Measurements from ENCODE around the gene MYEF2. TPM values are rescaled to one million over a fixed set of nuclear protein-coding genes. Genes with fewer than 3 reads are reported as not detected.

MYEF2 gene
- total RNA-seq, 1 experiment from 2014 or later: 18.8 TPM

GRCh38 chr15:48120745-48121144 is 57.4 kb downstream of the MYEF2 start, which contains the start of gene SLC24A5:
Gene SLC24A5 (plus strand): TSS chr15:48120990. CDS start chr15:48121045, 55 bp downstream.
- no peak within 1 kb of the TSS for H3K4me2 ChIP-seq (ENCODE audit: low read length)
- H4K20me1 ChIP-seq (ENCODE audit: low read length): no peaks in the 10 kb centered on the region
- no peaks in the 10 kb centered on the region for H3F3A ChIP-seq (ENCODE audit: low read length, unreplicated experiment)
- peaks cover 30% of the 10 kb centered on the region for H3K27me3 ChIP-seq (ENCODE audit: low read length)
- no peak for ATAC-seq
- intact Hi-C loops (cut with micrococcal nuclease): no loop called here
- TF ChIP-seq EZH2 (IDR thresholded peaks at IDR 0.05; ENCODE audit: low read length, unreplicated experiment) (no peak), EZH2phosphoT487 (IDR thresholded peaks at IDR 0.05; ENCODE audit: borderline replicate concordance, low read length) (no peak), CTCF (conservative IDR thresholded peaks at IDR 0.05; ENCODE audit: low read depth, low read length) (no peak)
- no peaks in the 10 kb centered on the region for H3K4me1 ChIP-seq (ENCODE audit: insufficient read depth, low read length)
- no peak within 1 kb of the TSS for H3K4me3 ChIP-seq (ENCODE audit: low read length)
- H3K9ac ChIP-seq (ENCODE audit: low read length): no peak within 1 kb of the TSS
- no peak within 1 kb of the TSS for H2AFZ ChIP-seq (ENCODE audit: low read length)
- no peak for DNase-seq
- no peak within 1 kb of the TSS for H3K27ac ChIP-seq (ENCODE audit: low read length)
- no TSS peak for BruUV-seq (replicated peaks)
- no peaks in the 10 kb centered on the region for H3K36me3 ChIP-seq (ENCODE audit: low read depth, low read length)
- no peaks in the 10 kb centered on the region for H3K79me2 ChIP-seq (ENCODE audit: low read length)
- ChIA-PET CTCF (no interaction called here), POLR2A (ENCODE audit: unreplicated experiment) (no interaction called here)
- no peaks in the 10 kb centered on the region for H3K9me3 ChIP-seq (ENCODE audit: low read length)
- H3K9me2 ChIP-seq (replicated peaks; ENCODE audit: low read length): no peaks in the 10 kb centered on the region

- BruUV-seq (replicated peaks): no TSS peak
- H2AFZ ChIP-seq (ENCODE audit: low read length): no peak overlapping the region
- no peaks in the 10 kb centered on the region for H3F3A ChIP-seq (ENCODE audit: low read length, unreplicated experiment)
These were observed 58.8 kb downstream of the MYEF2 start for GRCh38 chr15:48119277-48119676.

More at GRCh38 chr15:48119277-48119676, 58.8 kb downstream of the MYEF2 start:
- H3K4me2 ChIP-seq (ENCODE audit: low read length): no peak overlapping the region
- no peaks in the 10 kb centered on the region for H3K79me2 ChIP-seq (ENCODE audit: low read length)
- no peaks in the 10 kb centered on the region for H3K9me2 ChIP-seq (replicated peaks; ENCODE audit: low read length)
- intact Hi-C loops (cut with micrococcal nuclease): no loop called here
- H3K36me3 ChIP-seq (ENCODE audit: low read depth, low read length): no peaks in the 10 kb centered on the region
- POLR2A ChIA-PET (ENCODE audit: unreplicated experiment): no interaction called here
- ATAC-seq: no peak; the same call in 1 of the 2 replicates
- H3K27me3 ChIP-seq (ENCODE audit: low read length): peaks cover 35% of the 10 kb centered on the region
- no peak overlapping the region for H3K9ac ChIP-seq (ENCODE audit: low read length)
- CTCF ChIA-PET: no interaction called here
- peak; percentile 5 for DNase-seq
- H3K4me1 ChIP-seq (ENCODE audit: insufficient read depth, low read length): no peaks in the 10 kb centered on the region
- no peaks in the 10 kb centered on the region for H4K20me1 ChIP-seq (ENCODE audit: low read length)
- TF ChIP-seq EZH2 (IDR thresholded peaks at IDR 0.05; ENCODE audit: low read length, unreplicated experiment) (no peak), CTCF (conservative IDR thresholded peaks at IDR 0.05; ENCODE audit: low read depth, low read length) (no peak), EZH2phosphoT487 (IDR thresholded peaks at IDR 0.05; ENCODE audit: borderline replicate concordance, low read length) (no peak)
- no peak overlapping the region for H3K27ac ChIP-seq (ENCODE audit: low read length)
- H3K4me3 ChIP-seq (ENCODE audit: low read length): no peak overlapping the region
- H3K9me3 ChIP-seq (ENCODE audit: low read length): no peaks in the 10 kb centered on the region
